Thyroid gland (tissue), 4 donors: ENCODE data around the gene SNCB.

ENCODE experiments used
- CTCF ChIP-seq, 6 experiments: fragments of 200-600 bp in 3 of 6; fragments of 450-650 bp in 3 of 6; sonication (generic) in 3 of 6; IDR thresholded peaks; one replicate each; pipeline ENCODE4 v1.5.1; 2016 to 2019; ENCODE audit warnings: antibody characterized with exemption in 6 of 6, mild to moderate bottlenecking in 2 of 6, inconsistent platforms in 1 of 6, moderate library complexity in 1 of 6
- POLR2A ChIP-seq, 2 donors: fragments of 450-650 bp; IDR thresholded peaks; one replicate each; pipeline ENCODE4 v1.6.1; 2017; ENCODE audit warnings: antibody characterized with exemption in 2 of 2, mild to moderate bottlenecking in 2 of 2, moderate library complexity in 1 of 2

DNA sequence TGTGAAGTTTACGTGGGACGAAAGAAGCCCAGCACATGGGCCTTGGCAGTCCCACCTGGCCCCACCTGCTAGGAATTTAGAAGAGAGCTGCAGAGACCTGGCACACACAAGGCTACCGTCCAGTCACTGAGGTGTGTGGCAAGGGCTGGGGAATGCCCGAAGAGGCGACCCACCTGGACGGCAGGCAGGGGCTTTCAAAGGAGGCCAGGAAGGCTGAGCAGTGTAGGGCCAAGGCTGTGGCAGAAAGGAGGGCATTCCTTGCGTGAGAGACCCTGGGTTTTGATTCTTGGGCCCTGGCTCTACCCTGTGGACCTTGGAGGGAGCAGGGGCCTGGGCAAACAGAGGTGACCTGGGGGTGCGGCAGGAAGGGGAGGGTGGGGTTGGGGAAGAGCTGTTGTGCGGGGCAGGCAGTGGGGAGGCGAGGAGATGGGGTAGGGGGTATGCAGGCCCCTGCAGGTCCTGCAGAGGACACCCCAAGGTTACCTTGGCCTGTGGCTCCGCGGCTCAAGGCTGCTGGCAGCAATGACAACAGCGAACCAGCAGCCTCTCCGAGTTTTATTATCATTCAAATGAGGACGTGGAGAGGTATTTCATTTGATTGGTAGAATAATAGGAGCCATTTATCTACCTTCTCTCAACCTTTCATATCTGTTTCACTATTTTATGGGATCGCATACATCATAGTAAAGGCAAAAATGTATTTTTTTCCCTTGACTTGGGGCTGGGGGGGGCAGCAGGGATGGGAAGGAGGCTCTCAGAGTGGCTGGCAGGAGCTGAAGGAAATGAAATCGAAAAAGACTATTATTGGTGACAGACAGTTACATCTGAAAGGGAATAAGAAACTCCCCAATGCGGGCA lies 41.8 kb upstream of the SNCB start:
- TF ChIP-seq CTCF (IDR thresholded peaks at IDR 0.05) (no peak), POLR2A (IDR thresholded peaks at IDR 0.05) (no peak)
